Activated CD4-positive, CD25-positive, alpha-beta regulatory T cell treated with anti-CD3 and anti-CD28 coated beads, Interleukin-2, amount 50 U/mL, for 72 hours (primary cell): ENCODE measurements around the gene MSMO1.
"Not testable (repeated sequence)": the region's sequence is repeated elsewhere in the genome, so short reads cannot be mapped to it uniquely, and the experiment has no call there.

Experiments used
- DNase-seq: peaks from one replicate; pipeline ENCODE4 v3.0.0; 2021

Gene MSMO1

DNA sequence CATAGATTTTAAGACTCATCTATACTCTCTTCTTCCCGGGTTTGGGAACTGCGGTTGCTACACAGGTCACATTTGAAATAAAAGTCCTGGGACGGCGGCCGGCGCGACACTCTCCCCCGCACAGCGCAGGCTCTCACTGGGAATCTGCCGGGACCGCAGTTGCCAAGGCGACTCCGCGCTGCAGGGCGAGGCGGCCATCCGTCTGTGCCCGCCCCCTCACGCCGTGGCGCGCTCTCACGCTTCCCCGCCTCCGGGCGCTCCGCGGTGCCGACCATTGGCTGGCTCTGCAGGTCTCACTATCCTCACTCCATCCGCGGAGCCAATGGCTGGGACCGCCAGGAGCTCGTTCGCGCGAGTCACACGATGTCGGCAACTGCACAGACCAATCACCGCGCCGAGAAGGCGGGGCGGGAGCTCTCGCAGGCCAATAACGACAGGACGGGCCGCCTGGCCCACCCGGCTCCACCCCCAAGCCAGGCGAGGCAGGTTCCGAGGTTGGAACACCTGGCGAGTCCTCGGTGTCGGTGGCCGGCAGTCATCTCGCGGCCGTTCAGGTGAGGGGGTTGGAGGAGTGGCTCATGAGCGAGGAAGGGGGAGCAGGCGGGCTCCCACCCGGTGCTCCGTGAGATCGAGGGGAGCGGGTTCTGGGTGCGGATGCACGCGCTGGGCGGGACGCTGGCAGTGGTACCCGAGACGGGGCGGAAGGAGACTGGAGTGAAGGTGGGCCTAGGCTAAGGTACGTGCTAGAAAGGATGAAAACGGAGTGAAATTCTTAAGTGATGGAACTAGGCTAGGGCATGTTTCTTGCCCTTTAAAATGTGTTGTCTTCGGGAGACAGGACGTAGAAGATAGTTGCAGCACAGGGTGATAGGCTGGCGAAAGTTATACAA is at the start of gene MSMO1:
Gene MSMO1, plus strand, starts transcription at position 459 of the 890 bp plus-strand sequence. CDS start 5,702 bp downstream, outside the sequence.
- peak; percentile 97 for DNase-seq

DNA sequence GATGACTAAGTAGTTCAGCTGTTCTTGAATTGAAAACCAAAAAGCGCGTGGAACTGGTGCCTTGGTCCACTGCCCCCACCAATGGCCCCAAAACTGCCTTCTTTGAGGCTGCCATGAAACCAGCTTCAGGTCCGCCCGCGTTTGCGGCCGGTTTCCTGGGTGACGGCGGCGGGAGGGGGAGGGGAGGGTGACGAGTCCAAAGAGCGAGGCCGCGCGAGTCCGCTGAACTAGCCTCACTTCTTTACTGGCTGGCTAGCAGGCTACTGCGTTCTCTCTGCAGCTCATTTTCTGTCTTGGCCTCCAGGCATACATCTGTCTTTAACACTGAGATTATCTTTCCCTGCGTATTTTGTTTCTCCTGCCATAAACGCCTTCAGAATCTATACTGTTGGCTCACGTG is 47.9 kb upstream of the MSMO1 start:
- not testable (repeated sequence) for DNase-seq

DNA sequence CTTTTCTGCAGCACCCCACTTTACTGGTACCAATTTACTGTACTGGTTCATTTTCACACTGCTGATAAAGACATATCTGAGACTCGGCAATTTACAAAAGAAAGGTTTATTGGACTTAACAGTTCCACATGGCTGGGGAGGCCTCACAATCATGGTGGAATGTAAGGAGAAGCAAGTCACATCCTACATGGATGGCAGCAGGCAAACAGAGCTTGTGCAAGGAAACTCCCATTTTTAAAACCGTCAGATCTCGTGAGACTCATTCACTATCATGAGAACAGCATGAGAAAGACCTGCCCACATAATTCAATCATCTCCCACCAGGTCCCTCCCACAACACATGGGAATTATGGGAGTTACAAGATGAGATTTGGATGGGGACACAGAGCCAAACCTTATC is 42.8 kb upstream of the MSMO1 start:
- not testable (repeated sequence) for DNase-seq

DNA sequence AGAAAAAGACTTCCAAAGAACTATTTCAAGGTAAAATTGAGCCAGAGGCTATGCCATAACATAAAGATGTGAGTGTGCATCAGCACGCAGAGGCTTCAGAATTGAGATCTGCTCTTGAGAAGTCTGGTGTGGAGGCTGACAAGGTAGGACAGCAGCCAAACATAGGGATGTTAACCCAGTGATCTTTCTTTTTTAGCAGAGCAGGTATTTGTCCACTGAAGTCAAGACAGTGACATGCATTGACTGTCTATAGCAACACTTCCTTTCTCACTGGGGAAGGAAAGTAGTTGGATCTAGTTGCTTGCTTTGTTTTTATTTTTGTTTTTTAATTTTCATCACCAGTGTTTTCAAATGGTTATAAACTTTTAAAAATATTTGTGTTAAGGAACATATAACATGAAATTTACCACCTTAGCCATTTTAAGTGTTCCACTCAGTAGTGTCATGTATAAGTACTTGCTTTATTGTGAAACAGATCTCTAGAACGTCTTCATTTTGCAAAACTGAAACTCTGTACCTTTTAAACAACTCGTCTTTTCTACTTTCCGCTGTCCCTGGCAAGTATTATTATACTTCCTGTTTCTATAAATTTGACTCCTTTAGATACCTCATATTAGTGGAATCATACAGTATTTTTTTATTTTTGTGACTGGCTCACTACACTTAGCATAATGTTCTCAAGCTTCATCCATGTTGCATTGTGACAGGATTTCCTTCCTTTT is 40.7 kb upstream of the MSMO1 start:
- not testable (repeated sequence) for DNase-seq

DNA sequence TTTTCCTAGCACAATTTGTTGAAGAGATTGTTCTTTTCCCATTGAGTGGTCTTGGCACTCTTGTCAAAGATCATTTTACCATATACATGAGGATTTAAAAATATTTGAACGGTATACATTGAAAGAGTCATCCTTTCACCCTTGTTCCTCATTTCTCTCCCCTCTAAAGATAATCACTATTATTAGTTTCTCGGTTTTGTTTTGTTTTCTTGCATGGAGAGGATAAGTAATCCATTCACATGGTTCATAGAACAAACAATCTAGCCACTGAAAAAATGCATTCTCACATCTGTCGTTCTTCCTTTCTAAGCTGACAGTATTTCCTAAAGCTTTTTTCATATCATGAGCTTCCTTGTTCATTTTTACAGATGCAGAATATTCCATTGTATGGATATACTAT is 39.2 kb upstream of the MSMO1 start:
- no peak for DNase-seq

DNA sequence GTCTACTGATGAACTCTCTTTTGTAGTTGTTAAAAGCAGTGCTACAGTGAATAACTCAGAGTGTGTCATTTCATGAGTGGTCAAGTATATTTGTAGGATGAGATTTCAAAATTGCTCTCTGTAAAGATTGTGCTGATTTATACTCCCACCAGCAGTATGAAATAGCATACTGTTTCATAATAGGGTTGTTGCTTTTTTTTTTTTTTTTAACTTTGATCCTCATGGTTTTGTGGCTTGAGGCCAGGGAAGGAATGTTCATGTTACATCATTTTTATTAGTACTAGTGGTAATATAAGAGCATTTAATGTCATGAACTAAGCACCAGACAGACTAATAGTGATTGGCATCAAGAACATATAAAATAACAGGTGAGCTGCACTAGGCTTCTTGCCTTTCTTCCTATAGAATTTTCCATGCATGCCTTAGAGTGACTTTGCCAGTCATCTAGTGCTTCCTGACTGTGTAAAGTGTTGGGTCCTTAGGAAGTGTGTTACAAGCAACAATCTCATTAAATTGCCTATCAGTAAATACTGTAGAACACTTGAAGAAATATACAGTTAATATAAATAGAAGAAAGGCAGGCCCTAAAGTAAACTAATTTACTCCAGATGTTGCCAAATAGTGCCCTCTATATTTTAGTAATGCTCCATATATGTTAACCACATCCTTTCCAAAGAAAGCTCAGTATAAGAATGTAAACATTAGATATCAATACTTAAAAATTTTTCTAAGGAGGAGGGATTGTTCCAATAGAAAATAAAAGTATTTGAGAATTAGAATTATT is 38.6 kb upstream of the MSMO1 start:
- no peak for DNase-seq

DNA sequence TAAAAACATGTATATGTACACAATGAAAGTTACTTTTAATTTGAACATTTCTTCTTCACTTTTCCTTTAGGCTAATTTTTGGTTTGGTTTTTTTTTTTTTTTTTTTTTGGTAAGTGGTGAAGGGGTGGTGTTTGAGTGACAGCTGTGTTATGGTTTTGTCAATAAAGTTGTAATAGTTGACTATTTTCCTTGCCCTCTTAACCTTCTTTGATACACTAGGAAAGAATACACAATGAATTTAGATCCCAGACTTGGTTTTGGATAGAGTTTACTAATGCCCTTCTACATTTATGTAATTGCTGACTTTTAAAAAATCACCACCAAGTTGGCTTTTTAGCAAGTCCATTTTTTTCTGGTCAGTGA is 38.1 kb upstream of the MSMO1 start:
- no peak for DNase-seq

DNA sequence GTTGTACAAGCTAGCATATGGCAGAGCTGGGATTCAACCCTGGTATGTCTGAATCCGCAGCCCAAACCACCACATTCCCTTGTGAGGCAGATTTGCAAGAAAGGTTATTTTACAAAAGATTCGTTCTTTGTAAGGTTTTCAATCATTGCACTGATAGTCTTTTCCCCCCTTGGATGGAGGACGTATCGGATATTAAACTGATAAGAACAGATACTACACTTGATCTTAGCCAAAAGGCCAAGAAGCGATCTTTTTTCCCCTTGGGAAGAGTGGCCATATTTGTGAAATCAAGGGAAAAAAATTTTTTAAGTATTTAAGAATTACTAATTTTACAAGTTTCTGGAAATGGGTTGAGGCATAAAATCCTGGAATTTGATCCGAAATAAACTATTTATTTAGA is 34.4 kb upstream of the MSMO1 start:
- DNase-seq = no peak

DNA sequence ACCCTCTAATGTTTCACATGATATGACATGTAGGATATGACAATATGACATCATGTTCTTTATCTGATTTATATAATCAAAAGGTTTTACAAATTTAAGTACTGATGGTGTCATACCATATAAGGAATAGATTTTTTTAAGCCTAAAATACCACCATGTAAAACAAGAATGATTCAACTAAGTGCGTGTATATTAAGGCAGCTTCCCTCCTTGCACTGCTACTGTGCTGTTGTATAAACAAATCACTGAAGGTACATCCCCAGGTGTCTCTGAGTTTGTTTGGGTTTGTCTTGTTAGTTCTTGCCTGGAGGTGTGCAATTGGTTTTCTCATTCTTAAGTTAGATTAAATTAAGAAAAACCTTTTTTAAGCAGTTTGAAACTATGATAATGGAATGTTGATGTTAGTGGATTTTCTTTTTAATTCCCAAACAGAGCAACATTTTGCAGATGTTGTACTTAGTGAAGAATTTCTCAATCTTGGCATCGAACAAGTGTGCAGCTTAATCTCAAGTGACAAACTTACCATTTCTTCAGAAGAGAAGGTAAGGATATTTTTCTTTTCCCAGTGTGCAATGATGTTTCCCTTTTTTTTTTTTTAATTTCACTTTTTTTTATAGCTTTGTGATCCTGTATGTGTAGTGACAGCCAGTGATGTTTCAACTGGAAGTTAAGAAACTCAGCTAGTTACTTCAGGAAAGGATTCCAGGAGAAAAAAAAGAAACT is 33.4 kb upstream of the MSMO1 start:
- no peak for DNase-seq

DNA sequence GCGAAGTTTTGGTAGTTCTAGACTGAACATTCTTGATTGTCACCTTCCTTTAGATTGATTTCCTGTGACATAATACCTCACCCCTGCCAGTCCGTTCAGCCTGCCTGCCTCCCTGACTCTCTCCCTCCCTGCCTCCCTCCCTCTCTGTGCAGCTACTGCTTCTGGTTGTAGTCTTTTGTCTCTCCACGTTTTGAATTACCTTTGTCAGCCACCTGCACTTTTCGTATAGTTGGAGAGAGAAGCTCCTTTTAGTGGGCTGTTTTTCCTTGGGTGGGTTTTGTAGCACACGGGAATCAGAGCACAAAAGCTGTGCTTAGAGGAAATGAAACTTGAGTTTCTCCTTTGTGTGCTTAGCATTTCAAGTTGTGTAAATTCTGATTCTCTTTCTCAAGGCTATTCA is 32.6 kb upstream of the MSMO1 start:
- no peak for DNase-seq

DNA sequence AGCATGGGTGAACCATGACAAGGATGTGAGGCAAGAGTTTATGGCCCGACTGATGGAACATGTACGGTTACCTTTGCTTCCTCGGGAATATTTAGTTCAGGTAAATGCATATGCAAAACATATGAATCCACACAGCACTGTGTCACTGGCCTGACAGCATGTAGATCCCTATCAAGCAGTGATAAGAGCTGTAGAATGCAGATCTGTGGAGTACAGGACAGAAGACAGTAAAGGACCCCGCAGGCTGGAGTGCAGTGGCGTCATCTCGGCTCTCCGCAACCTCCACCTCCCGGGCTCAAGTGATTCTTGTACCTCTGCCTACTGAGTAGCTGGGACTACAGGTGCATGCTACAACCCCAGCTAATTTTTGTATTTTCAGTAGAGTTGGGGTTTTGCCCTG is 29.8 kb upstream of the MSMO1 start:
- DNase-seq = no peak

DNA sequence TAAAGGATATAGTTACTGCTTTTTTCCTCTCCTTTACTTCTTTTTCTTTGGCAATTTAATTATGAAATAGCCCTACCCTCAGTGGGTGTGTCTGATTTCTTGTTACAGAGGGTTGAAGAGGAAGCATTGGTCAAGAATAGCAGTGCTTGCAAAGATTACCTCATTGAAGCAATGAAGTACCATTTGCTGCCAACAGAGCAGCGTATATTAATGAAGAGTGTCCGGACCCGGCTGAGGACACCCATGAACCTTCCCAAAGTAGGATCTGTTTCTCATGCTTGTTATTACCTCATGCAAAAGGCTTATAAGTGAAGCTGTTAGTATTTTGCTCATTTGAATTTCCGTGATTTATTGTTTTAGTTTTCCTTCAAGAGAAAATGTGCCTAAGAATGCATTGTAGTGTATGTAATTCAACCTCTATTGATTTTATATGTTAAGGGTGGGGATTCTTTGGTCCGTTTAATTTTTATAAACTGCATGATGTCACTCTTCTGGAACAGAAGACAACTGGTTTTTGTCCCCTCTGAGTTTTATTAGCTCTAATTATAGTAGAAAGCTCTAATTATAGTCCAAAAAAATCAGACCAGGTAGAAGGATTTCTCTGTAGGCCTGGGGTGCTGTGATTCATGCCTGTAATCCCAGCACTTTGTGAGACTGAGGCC is 27.9 kb upstream of the MSMO1 start:
- no peak for DNase-seq

DNA sequence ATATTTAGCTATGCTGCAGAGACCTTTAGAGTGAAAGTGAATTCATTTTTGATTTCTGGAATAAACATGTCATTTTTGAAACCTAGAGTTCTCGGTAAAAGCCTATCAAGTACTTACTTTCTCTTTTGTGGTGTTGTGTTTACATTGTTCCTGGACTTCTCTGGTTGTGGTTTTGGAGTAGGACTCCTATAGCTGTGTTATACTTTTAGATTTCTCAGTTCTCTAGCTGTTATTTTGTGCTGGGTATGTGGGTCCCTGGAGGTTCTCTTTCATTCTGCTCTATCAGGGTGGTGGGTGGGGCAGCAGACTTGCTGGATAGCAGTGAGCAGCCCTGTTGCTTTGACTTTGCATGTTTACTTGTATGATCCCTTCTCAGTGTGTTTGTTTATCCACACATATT is 25.6 kb upstream of the MSMO1 start:
- no peak for DNase-seq

DNA sequence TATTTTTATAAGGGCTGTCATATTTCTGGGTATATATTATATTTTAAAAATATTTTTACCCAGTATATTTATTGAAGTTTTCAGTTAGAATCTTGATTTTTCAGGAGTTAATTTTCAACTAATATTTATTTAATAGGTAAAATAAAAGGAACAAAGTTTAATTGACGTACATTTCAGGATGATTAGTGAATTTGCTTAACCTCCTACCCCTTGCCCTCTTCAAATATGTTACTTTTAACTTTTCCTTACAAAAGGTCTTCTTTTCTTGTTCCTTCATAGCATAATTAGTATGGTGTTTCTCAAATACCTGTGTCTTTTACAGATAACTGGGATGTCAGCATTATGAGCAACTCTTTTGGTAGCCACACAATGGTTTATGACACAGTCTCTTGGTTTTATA is 24.8 kb upstream of the MSMO1 start:
- DNase-seq = no peak

DNA sequence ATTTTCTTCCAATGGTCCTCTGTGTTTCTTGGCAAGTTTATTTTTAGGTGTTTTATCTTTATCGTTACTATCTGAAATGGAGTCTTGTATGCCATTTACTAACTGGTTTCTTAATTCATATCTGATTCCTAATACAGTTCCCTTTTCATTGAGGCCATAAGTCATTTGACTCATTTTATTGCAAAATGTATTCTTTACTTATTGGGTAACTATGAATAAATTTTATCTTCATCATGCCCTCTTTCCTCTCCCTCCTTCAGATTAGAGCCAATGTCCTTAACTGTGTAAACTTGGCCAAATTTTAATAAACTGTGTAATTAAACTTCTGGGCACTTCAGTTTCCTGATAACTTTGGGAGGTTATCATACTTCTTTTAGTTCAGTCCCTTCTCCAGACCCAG is 19.3 kb upstream of the MSMO1 start:
- no peak for DNase-seq

DNA sequence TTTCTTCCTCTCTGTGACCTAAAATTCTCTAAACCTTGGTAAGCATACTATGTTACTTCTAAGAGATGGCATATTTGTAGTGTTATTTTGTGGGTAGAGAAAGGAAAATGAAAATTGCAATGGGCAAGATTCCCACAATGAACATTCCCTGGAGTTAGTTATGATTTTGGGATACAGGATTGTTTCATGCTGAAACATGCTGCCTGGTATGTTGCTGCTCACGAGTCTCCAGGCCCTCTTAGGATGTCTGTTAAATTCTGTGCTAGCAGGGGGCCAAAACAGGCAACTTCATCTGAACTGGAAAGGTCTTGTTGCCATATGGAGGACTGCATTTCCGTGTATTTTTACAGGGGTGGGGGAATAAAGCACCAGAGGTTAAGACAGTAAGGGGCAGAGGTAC is 18.9 kb upstream of the MSMO1 start:
- DNase-seq = no peak

DNA sequence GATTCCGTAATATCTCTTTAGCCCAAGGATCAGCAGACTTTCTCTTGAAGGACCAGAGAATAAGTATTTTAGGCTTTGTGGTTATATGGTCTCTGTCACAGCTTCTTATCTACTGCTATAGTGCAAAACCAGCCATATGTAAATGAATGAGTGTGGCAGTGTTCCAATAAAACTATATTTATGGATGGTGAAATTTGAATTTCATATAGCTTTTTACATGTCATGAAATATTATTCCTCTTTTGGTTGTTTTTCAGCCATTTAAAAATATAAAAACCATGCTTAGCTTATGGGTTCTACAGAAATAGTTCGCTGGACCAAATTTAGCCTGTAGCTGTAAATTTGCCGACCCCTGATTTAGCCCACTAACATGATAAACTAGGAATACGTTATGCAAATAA is 18.0 kb upstream of the MSMO1 start:
- no peak for DNase-seq

DNA sequence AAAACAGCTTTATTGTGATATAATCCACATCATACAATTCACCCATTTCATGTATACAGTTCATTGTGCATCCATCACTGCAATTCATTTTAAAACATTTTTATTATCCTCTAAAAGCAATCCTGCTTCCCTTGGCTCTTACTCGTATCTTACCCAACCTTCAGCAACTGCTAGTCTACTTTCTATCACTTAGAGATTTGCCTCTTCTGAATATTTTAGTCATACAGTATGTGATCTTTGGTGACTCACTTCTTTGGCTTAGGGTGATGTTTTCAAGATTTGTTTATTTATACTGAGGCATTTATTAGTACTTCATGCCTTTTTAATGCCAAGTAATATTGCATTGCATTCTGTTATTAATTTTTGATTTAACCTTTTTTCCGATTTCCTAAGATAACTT is 15.0 kb upstream of the MSMO1 start:
- no peak for DNase-seq

DNA sequence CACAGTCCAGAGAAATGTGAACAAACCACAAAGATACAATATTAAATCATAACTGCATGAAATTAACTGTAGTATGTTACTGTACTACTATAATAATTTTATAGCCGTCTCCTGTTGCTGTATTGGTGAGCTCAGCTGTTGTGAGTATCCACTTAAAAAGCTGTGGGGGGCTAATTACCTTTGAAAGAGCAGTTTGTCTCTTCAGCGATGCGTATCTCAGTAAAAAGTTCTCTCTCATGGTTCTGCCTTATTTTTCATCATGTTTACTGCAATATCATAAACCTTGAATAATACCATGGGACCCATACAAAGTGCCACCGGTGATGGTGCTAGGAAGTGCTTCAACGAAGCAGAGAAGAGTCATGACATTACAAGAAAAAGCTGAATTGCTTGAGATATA is 8.4 kb upstream of the MSMO1 start:
- no peak for DNase-seq

DNA sequence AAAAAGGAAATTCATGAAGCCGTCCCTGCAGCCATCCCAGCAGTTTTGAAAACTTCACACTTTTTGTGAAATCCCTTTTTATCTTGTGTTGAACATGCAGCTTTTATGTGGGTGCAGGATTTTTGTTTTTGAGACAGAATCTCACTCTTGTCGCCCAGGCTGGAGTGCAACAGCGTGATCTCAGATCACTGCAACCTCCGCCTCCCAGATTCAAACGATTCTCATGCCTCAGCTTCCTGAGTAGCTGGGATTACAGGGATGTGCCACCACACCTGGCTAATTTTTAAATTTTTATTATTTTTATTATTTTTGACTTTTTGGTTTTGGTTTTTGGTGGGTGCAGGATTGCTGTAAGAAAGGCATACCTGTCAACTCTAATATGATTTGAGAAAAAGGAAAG is 8.0 kb upstream of the MSMO1 start:
- DNase-seq = no peak

DNA sequence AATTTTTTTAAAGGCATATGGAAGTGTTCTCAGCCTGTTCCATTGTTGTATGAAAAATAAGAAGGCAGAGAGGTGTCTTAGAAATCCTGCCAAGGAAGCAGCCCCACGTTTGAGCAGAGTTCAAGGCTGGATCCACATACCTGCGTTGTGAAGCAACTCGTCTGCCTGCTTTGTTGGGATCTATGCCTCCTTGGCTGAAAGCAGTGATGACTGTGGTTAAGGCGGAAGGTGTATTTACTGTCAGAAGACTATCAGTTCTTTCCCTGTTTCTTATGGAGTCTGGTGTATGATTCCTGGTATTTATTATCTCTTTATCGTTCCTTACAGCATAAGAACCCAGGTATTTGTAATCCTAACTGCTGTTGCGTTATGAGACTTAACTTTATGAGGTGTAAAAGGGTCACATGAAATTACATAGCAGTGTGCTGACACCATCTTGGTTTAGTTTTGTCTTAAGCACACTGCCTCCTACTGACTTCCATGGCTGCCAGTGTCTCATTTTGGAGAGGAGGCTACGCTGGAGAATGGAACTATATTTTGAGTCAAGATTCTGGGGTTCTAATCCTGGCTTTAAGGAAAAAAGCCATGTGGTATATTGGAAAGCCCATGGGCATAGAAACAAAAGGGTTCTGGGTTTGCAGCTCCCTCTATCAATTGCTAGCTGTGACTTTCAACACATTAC is 3.1 kb upstream of the MSMO1 start:
- no peak for DNase-seq

DNA sequence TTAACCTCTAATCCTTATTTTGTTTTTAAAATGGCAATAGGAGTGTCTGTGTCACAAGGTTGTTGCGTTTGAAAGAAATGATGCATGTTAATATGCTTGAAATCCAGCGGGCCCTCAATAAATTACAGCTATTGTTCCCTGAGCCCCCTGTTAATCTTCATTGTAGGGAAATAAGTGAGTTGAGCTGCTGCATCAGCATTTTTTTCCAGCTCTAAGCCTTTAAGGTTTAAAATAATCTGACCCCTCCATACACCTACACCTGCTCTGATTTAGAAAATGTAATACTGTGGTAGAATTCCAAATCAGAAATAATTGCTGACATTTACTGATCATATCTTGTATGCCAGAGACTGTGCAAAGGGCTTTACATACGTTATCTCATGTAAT is 2.6 kb upstream of the MSMO1 start:
- no peak for DNase-seq
